Sigmoid colon (tissue), 4 donors: Measurements from ENCODE around the gene USP46.

Experiments
- CTCF ChIP-seq, 4 experiments: fragments of 450-650 bp in 3 of 4; fragments of 200-600 bp in 1 of 4; IDR thresholded peaks; one replicate each; pipeline ENCODE4 v1.5.1; 2016 to 2019; ENCODE audit warnings: antibody characterized with exemption in 4 of 4, mild to moderate bottlenecking in 3 of 4, moderate library complexity in 2 of 4
- EP300 ChIP-seq, 4 donors: sonication (generic); formaldehyde crosslinking; IDR thresholded peaks; one replicate each; pipeline ENCODE4 v1.6.1; 2017; ENCODE audit warnings: antibody characterized with exemption in 4 of 4
- POLR2A ChIP-seq, 2 donors: fragments of 450-650 bp; IDR thresholded peaks; one replicate each; pipeline ENCODE4 v1.6.1; 2016; ENCODE audit warnings: antibody characterized with exemption in 2 of 2, mild to moderate bottlenecking in 2 of 2, moderate library complexity in 2 of 2
- POLR2AphosphoS5 ChIP-seq, 4 donors: sonication (generic); formaldehyde crosslinking; IDR thresholded peaks; one replicate each; pipeline ENCODE4 v1.6.1; 2017; ENCODE audit warnings: antibody characterized with exemption in 4 of 4

- TF ChIP-seq CTCF (IDR thresholded peaks at IDR 0.05), result no peak
- TF ChIP-seq POLR2AphosphoS5 (IDR thresholded peaks at IDR 0.05), result no peak
- no peak for TF ChIP-seq POLR2A (IDR thresholded peaks at IDR 0.05)
- no peak for TF ChIP-seq EP300 (IDR thresholded peaks at IDR 0.05)
Measured at GRCh38 chr4:52643785-52644244, 15.3 kb downstream of the USP46 start.
